Neuron (in vitro differentiated cells): ENCODE results near the gene UST.

Source experiments
- H2AFZ ChIP-seq: one replicate; pipeline ENCODE4 v1.6.1; 2013; ENCODE audit warnings: low read depth, mild to moderate bottlenecking, inconsistent platforms, low read length, moderate library complexity
- H3K27me3 ChIP-seq: one replicate; pipeline ENCODE4 v1.6.1; 2013; ENCODE audit warnings: low read length; ENCODE audit not compliant: insufficient read depth
- H3K36me3 ChIP-seq: one replicate; pipeline ENCODE4 v1.6.1; 2013; ENCODE audit warnings: low read length; ENCODE audit not compliant: insufficient read depth
- H3K4me1 ChIP-seq: one replicate; pipeline ENCODE4 v1.6.1; 2013; ENCODE audit warnings: low read length; ENCODE audit not compliant: insufficient read depth
- H3K4me3 ChIP-seq: 2 replicates; pipeline ENCODE4 v1.5.1; 2013; ENCODE audit warnings: mild to moderate bottlenecking, low read length, moderate library complexity
- H3K9me3 ChIP-seq: one replicate; pipeline ENCODE4 v1.6.1; 2013; ENCODE audit warnings: low read length

UST gene

GRCh38 chr6:149049230-149049629 is 302.4 kb downstream of the UST start:
- H3K36me3 ChIP-seq, result no peaks in the 10 kb centered on the region
- H3K9me3 ChIP-seq, result no peaks in the 10 kb centered on the region
- no peak overlapping the region for H3K4me3 ChIP-seq
- H2AFZ ChIP-seq, result no peak overlapping the region
- H3K4me1 ChIP-seq, result peaks cover 15% of the 10 kb centered on the region
- no peaks in the 10 kb centered on the region for H3K27me3 ChIP-seq

- Histone ChIP-seq H2AFZ (no peak overlapping the region), H3K4me1 (peaks cover 15% of the 10 kb centered on the region), H3K27me3 (no peaks in the 10 kb centered on the region), H3K4me3 (no peak overlapping the region), H3K36me3 (no peaks in the 10 kb centered on the region), H3K9me3 (no peaks in the 10 kb centered on the region)
Measured at GRCh38 chr6:149050160-149050559, 303.3 kb downstream of the UST start.

GRCh38 chr6:149052350-149053106 is 305.7 kb downstream of the UST start:
- H3K4me1 ChIP-seq, result peaks cover 12% of the 10 kb centered on the region
- no peak overlapping the region for H2AFZ ChIP-seq
- no peaks in the 10 kb centered on the region for H3K27me3 ChIP-seq
- no peaks in the 10 kb centered on the region for H3K36me3 ChIP-seq
- H3K9me3 ChIP-seq, result no peaks in the 10 kb centered on the region
- no peak overlapping the region for H3K4me3 ChIP-seq

- Histone ChIP-seq H3K36me3 (no peaks in the 10 kb centered on the region), H3K4me3 (no peak overlapping the region), H3K4me1 (peaks cover 12% of the 10 kb centered on the region), H3K27me3 (no peaks in the 10 kb centered on the region), H2AFZ (no peak overlapping the region), H3K9me3 (no peaks in the 10 kb centered on the region)
Measured at GRCh38 chr6:149053848-149054558, 307.2 kb downstream of the UST start.

- Histone ChIP-seq H3K27me3 (no peaks in the 10 kb centered on the region), H3K4me1 (peaks cover 12% of the 10 kb centered on the region), H3K4me3 (no peak overlapping the region), H3K9me3 (no peaks in the 10 kb centered on the region), H2AFZ (no peak overlapping the region), H3K36me3 (no peaks in the 10 kb centered on the region)
Measured at GRCh38 chr6:149054559-149055194, 307.8 kb downstream of the UST start.

GRCh38 chr6:149055195-149055899 is 308.5 kb downstream of the UST start:
- Histone ChIP-seq H3K9me3 (no peaks in the 10 kb centered on the region), H3K27me3 (no peaks in the 10 kb centered on the region), H3K36me3 (no peaks in the 10 kb centered on the region), H2AFZ (no peak overlapping the region), H3K4me1 (peaks cover 12% of the 10 kb centered on the region), H3K4me3 (no peak overlapping the region)

GRCh38 chr6:149056777-149057463 is 310.1 kb downstream of the UST start:
- no peaks in the 10 kb centered on the region for H3K9me3 ChIP-seq
- H2AFZ ChIP-seq, result no peak overlapping the region
- H3K4me3 ChIP-seq, result no peak overlapping the region
- no peaks in the 10 kb centered on the region for H3K27me3 ChIP-seq
- H3K4me1 ChIP-seq, result peaks cover 12% of the 10 kb centered on the region
- H3K36me3 ChIP-seq, result no peaks in the 10 kb centered on the region

- no peak overlapping the region for H3K4me3 ChIP-seq
Measured at GRCh38 chr6:149057464-149057840, 310.6 kb downstream of the UST start.

GRCh38 chr6:149059557-149059956 is 312.7 kb downstream of the UST start:
- Histone ChIP-seq H3K36me3 (no peaks in the 10 kb centered on the region), H3K27me3 (no peaks in the 10 kb centered on the region), H3K4me1 (peaks cover 3% of the 10 kb centered on the region), H3K4me3 (no peak overlapping the region), H2AFZ (no peak overlapping the region), H3K9me3 (no peaks in the 10 kb centered on the region)

More at GRCh38 chr6:149057464-149057840, 310.6 kb downstream of the UST start:
- Histone ChIP-seq H3K36me3 (no peaks in the 10 kb centered on the region), H3K27me3 (no peaks in the 10 kb centered on the region), H3K9me3 (no peaks in the 10 kb centered on the region), H3K4me1 (peaks cover 12% of the 10 kb centered on the region), H2AFZ (no peak overlapping the region)

GRCh38 chr6:149060300-149060984 is 313.6 kb downstream of the UST start:
- peaks cover 3% of the 10 kb centered on the region for H3K4me1 ChIP-seq
- no peaks in the 10 kb centered on the region for H3K9me3 ChIP-seq
- no peaks in the 10 kb centered on the region for H3K27me3 ChIP-seq
- H3K36me3 ChIP-seq, result no peaks in the 10 kb centered on the region
- H2AFZ ChIP-seq, result no peak overlapping the region
- no peak overlapping the region for H3K4me3 ChIP-seq

GRCh38 chr6:149060985-149061760 is 314.3 kb downstream of the UST start:
- peaks cover 3% of the 10 kb centered on the region for H3K4me1 ChIP-seq
- H3K36me3 ChIP-seq, result no peaks in the 10 kb centered on the region
- H3K4me3 ChIP-seq, result no peak overlapping the region
- no peaks in the 10 kb centered on the region for H3K9me3 ChIP-seq
- no peak overlapping the region for H2AFZ ChIP-seq
- H3K27me3 ChIP-seq, result no peaks in the 10 kb centered on the region
